Measurements from ENCODE around the gene LOXL3.
"Not testable (repeated sequence)": the region's sequence is repeated elsewhere in the genome, so short reads cannot be mapped to it uniquely, and the experiment has no call there.

Gene LOXL3

GRCh38 chr2:74573747-74574562 lies 20.2 kb upstream of the LOXL3 start:
- DNase-seq, result no peak

GRCh38 chr2:74572178-74572925 lies 18.6 kb upstream of the LOXL3 start:
- DNase-seq, result no peak

DNA sequence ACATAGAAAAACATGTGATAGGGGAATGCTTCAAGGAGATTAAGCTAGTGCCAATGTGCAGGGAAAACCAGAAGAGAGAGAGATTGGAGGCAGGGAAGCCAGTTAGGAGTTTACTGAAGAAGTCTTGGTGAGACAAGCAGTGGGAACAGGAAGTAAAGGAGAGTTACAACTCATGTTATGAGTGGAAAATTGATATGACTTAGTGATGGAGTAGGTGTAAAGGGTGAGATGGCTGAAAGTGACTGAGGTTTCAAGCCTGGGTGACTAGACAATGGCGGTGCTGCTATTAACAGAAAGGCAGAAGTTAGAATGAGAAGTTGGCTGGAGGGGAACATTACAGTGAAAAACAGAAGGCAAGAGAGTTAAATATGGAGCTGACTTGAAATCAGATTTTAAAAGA lies 17.3 kb upstream of the LOXL3 start:
- no peak for DNase-seq

GRCh38 chr2:74569686-74570085 lies 15.9 kb upstream of the LOXL3 start:
- no peak for DNase-seq

DNA sequence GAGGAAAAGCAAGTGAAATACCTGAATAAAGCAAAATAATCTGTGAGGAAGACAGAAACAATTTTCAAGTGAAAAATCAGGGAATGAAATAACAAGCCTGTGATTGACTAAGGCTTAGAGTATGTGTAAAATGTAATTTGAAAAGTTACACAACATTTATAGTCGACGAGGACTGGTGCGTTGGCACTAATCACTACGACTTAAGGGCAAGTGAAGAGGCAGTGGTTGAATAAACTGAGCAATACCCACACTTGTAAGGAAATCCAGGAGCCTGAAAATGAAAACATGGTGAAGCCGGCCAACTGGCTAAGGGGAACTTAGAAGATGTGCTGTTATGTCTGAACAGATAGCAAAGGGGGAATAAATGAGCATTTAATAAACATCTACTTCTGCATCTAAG lies 14.1 kb upstream of the LOXL3 start:
- DNase-seq, result no peak

- DNase-seq, result no peak
Observed at GRCh38 chr2:74566754-74567085, 13.0 kb upstream of the LOXL3 start.

- DNase-seq, result no peak
Observed at GRCh38 chr2:74566076-74566753, 12.5 kb upstream of the LOXL3 start.

GRCh38 chr2:74564222-74564621 lies 10.5 kb upstream of the LOXL3 start:
- no peak for DNase-seq

- DNase-seq, result no peak
Observed at GRCh38 chr2:74562126-74562775, 8.5 kb upstream of the LOXL3 start.

GRCh38 chr2:74561022-74561421 lies 7.3 kb upstream of the LOXL3 start:
- not testable (repeated sequence) for DNase-seq

- DNase-seq, result no peak
Observed at GRCh38 chr2:74560591-74560990, 6.8 kb upstream of the LOXL3 start.

GRCh38 chr2:74559912-74560311 lies 6.2 kb upstream of the LOXL3 start:
- DNase-seq, result no peak

DNA sequence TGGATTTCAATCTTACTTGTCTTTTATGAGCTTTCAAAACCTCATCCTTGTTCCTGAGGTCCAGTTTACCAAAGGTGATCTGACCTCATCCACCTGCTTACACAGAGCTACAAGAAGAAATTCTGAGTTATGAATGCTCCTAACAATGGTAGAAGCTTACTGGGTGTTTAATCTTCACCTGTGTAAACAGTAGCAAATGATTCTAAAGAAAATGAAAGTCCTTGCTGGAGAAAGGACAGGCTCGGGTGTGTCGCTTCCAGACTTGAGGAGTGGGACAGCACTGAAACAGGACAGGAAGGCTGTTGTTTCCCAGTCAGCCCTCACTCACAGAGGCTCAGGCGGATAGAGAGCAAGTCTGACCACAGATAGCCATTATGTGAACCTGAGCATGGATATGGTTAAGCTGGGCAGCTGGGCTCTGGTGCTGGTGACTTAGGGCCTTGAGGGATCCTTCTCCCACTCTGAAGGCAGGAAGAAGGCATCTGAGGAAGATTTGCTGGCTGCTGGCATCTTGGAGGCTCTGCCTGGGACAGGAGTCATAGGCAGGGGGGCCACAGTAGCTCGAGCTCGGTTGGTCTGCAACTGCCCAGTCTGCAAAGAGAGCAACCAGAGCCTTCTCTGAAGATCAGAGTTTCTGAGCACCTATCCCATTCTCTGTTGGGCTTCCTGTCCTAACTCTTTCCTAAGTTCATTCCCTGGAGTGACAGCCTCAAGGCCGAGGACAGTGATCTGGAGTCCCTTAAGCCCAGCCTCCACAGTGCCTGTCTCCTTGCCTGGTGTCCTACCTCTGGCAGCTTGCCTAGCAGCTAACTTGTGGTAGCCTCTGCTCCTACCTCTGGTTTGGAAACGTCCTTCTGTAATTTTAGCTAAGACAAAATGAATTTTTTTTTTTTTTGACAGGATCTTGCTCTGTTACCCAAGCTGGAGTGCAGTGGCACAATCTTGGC lies 4.8 kb upstream of the LOXL3 start:
- no peak for DNase-seq

DNA sequence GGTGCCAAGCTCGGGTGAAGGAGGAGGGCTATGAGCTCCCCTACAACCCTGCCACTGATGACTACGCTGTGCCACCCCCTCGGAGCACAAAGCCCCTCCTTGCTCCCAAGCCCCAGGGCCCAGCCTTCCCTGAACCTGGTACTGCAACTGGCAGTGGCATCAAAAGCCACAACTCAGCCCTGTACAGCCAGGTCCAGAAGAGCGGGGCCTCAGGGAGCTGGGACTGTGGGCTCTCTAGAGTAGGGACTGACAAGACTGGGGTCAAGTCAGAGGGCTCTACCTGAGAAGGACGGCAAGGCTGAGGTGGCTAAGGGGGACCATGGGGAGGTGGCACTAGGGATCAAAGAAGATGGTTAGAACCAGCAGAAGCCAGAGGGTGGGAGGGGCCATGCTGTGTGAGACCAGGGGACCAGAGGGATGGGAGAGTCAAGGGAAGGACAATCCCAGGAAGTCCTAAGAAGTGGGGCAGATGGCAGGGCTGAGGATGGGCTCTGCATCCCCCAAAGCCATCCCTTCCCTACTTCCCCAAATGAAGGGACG lies 3.2 kb upstream of the LOXL3 start:
- no peak for DNase-seq

- no peak for DNase-seq
Observed at GRCh38 chr2:74556159-74556558, 2.4 kb upstream of the LOXL3 start.

GRCh38 chr2:74555610-74556103 lies 1.9 kb upstream of the LOXL3 start:
- no peak for DNase-seq

DNA sequence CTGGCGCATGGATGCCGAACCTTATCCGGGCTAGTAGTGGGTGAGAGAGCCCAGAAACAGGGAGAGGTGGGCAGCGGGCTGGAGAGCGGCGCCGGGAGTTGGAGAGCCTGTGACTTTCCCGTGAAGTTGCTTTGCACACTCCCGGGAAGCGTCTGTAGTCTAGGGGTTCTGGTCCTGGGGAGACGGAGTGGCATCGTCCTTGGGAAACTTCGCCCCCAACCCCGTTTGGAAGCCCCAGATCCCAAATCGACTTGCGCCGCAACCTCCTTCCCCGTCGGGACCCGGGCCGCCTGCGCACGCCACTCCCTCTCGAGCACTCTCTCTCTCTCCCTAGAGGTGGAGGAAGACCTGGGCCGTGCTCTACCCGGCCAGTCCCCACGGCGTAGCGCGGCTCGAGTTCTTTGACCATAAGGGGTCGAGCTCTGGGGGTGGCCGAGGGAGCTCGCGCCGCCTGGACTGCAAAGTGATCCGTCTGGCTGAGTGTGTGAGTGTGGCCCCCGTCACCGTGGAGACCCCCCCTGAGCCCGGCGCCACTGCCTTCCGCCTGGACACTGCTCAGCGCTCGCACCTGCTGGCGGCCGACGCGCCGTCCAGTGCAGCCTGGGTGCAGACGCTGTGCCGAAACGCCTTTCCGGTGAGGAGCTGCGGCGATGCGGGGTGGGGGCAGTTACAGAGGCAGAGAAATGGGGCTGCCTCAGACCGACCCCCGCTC lies 1.2 kb upstream of the LOXL3 start:
- peak; percentile 90 for DNase-seq

DNA sequence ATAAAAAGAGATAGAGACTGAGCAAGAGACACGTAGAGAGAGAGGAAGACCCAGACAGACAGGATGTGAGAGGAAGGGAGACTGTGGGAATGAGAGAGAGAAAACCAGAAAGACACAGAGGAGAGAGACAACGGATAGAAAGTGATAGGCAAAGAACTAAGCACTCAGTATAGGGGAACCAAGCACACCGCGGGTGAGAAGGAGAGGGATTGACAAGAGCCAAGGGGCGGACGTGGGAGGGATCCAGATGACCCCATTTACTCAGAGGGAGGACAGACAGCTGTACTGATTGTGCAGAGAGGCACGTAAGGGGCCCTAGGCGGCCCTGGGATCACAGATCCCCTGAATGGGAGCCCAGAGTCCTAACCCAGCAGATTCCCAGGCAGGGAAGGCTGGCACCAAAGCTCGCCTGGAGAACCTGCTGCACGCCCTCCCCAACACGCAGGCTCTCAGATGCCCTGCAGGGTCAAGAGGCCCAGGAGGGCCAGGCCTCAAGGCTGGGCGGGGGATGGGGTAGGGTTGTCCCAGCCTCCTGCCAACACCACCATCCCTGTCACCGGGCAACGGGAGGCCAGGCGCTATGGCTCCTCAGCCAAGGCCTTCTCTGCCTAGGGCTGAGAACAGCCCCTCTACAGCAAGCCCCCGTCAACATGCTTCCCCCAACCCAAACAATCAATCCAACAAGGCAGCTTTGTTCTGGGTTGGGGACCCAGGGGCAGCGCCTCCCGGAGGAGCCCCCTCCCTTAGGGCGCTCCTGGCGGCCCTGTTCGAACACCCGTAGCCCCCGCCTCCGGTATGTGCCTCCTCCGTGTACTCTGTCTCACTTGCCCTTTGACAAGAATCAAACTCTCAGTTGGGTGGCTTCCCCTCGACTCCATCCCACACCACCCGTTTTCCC lies 579 bp downstream of the LOXL3 start:
- DNase-seq, result peak; percentile 69
